Measurements from ENCODE around the gene ITPR3. TPM values are rescaled to one million over a fixed set of nuclear protein-coding genes. Genes with fewer than 3 reads are reported as not detected.

The ITPR3 gene
- total RNA-seq, 6 donors from 2014 or later = 95.6 to 179 (median 137) TPM

- ATAC-seq (ENCODE audit: low FRiP score in 2 of 2) (no peak), DNase-seq (no peak)
- Histone ChIP-seq H3K4me1 (peaks cover 3 to 36% (median 10%) of the 10 kb centered on the region in 4 donors), H3K4me3 (no peak overlapping the region), H3K27ac (no peak overlapping the region), H3K9me3 (no peaks in the 10 kb centered on the region), H3K36me3 (peaks cover 0 to 40% (median 12%) of the 10 kb centered on the region in 4 donors), H3K27me3 (no peaks in the 10 kb centered on the region)
- no peak for TF ChIP-seq EP300 (IDR thresholded peaks at IDR 0.05)
- no peak for TF ChIP-seq POLR2AphosphoS5 (IDR thresholded peaks at IDR 0.05)
- TF ChIP-seq CTCF (IDR thresholded peaks at IDR 0.05) = no peak
- TF ChIP-seq POLR2A (IDR thresholded peaks at IDR 0.05) = no peak
- 87 to 89% methylated on average over 7 of the region's 7 CpGs for WGBS, 2 donors
Observed at GRCh38 chr6:33641602-33642001, 20.5 kb downstream of the ITPR3 start.

- no peak for DNase-seq
- no peaks in the 10 kb centered on the region for H3K9me3 ChIP-seq
- 68 to 100% methylated on average over 2 to 4 of the region's 4 CpGs for WGBS, 2 donors
- no peak overlapping the region for H3K4me3 ChIP-seq
- peaks cover 0 to 51% (median 12%) of the 10 kb centered on the region in 4 donors for H3K36me3 ChIP-seq
- no peak for TF ChIP-seq EP300 (IDR thresholded peaks at IDR 0.05)
- TF ChIP-seq CTCF (IDR thresholded peaks at IDR 0.05) = no peak
- no peak for TF ChIP-seq POLR2A (IDR thresholded peaks at IDR 0.05)
- TF ChIP-seq POLR2AphosphoS5 (IDR thresholded peaks at IDR 0.05) = no peak
- H3K27ac ChIP-seq = no peak overlapping the region
- ATAC-seq (ENCODE audit: low FRiP score in 2 of 2) = no peak
- peaks cover 3 to 25% (median 10%) of the 10 kb centered on the region in 4 donors for H3K4me1 ChIP-seq
- no peaks in the 10 kb centered on the region for H3K27me3 ChIP-seq
Observed at GRCh38 chr6:33642897-33643296, 21.8 kb downstream of the ITPR3 start.

DNA sequence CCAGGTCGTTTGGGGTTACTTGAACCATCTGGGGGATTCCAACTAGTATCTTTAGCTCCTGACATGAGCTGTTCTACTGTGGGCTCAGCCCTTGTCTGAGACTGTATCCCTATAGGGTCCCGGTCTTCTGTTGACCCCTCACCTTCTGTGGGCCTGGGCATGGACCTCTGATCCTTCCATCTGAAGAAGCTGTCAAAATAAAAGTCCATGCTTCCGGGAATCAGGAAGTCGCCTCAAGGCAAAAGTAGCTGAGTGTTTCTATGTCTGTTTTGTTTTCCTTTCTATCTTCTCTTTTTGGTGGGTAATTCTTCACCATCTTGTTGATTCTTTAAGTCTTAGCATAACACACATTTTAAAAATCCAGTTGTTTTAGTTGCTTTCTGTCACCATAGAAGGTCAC is 30.3 kb downstream of the ITPR3 start:
- H3K27me3 ChIP-seq = no peaks in the 10 kb centered on the region
- 56 to 68% methylated on average over 4 of the region's 4 CpGs for WGBS, 2 donors
- no peak overlapping the region for H3K27ac ChIP-seq
- H3K9me3 ChIP-seq = no peaks in the 10 kb centered on the region
- TF ChIP-seq POLR2A (IDR thresholded peaks at IDR 0.05) (no peak), EP300 (IDR thresholded peaks at IDR 0.05) (no peak), CTCF (IDR thresholded peaks at IDR 0.05) (no peak), POLR2AphosphoS5 (IDR thresholded peaks at IDR 0.05) (no peak)
- no peak overlapping the region for H3K4me3 ChIP-seq
- ATAC-seq (ENCODE audit: low FRiP score in 2 of 2) (no peak), DNase-seq (no peak)
- H3K4me1 ChIP-seq = no peaks in the 10 kb centered on the region
- H3K36me3 ChIP-seq = peaks cover 0 to 55% (median 18%) of the 10 kb centered on the region in 4 donors

DNA sequence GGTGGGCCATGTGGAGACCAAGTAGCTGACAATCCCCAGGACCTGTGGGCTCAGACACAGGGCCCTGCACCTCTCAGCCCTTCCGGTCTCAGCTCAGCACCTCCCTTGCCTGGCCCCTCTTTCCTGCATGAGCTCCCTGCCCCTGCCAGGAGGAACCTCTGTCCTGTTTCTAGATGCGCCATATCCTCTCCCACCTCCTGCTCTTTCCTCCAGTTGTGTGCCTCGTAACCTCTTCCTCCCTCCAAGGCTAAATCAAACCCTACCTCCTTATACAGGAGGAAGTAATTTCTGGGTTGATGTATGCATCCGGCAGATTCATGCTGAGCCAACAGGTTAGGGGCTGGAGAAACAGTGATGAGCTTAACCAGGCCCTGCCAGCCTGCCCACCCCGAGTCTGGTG is 30.9 kb downstream of the ITPR3 start:
- Histone ChIP-seq H3K27me3 (no peaks in the 10 kb centered on the region), H3K36me3 (peaks cover 0 to 57% (median 24%) of the 10 kb centered on the region in 4 donors), H3K9me3 (no peaks in the 10 kb centered on the region), H3K4me3 (no peak overlapping the region), H3K4me1 (no peaks in the 10 kb centered on the region), H3K27ac (no peak overlapping the region)
- DNase-seq = no peak
- WGBS, 2 donors = 60 to 80% methylated on average over 5 of the region's 5 CpGs
- ATAC-seq (ENCODE audit: low FRiP score in 2 of 2) = no peak
- TF ChIP-seq POLR2A (IDR thresholded peaks at IDR 0.05) = no peak
- TF ChIP-seq CTCF (IDR thresholded peaks at IDR 0.05) = no peak

- no peaks in the 10 kb centered on the region for H3K27me3 ChIP-seq
- ATAC-seq (ENCODE audit: low FRiP score in 2 of 2) = peak in 1 of 2 donors; percentile 9
- WGBS, 2 donors = 76 to 78% methylated on average over 5 of the region's 5 CpGs
- no peak overlapping the region for H3K4me3 ChIP-seq
- DNase-seq = no peak
- peaks cover 0 to 64% (median 45%) of the 10 kb centered on the region in 4 donors for H3K36me3 ChIP-seq
- H3K9me3 ChIP-seq = no peaks in the 10 kb centered on the region
- TF ChIP-seq POLR2A (IDR thresholded peaks at IDR 0.05) = no peak
- no peak for TF ChIP-seq CTCF (IDR thresholded peaks at IDR 0.05)
- no peak for TF ChIP-seq POLR2AphosphoS5 (IDR thresholded peaks at IDR 0.05)
- TF ChIP-seq EP300 (IDR thresholded peaks at IDR 0.05) = no peak
- H3K4me1 ChIP-seq = no peaks in the 10 kb centered on the region
- no peak overlapping the region for H3K27ac ChIP-seq
Observed at GRCh38 chr6:33654831-33655554, 33.9 kb downstream of the ITPR3 start.
